Activated naive CD4-positive, alpha-beta T cell treated with anti-CD3 and anti-CD28 coated beads, Interleukin-2, amount 50 U/mL, for 24 hours (primary cell): ENCODE measurements around the gene RSPH10B.
"Not testable (repeated sequence)": the region's sequence is repeated elsewhere in the genome, so short reads cannot be mapped to it uniquely, and the experiment has no call there.

Source experiments
- H3K27ac Mint-ChIP-seq: one replicate; pipeline ENCODE4 v1.8.0; 2021; ENCODE audit warnings: mild to moderate bottlenecking, mixed read lengths
- H3K27me3 Mint-ChIP-seq: one replicate; pipeline ENCODE4 v1.8.0; 2021; ENCODE audit warnings: mixed read lengths
- H3K36me3 Mint-ChIP-seq: one replicate; pipeline ENCODE4 v1.8.0; 2021; ENCODE audit warnings: mixed read lengths
- H3K4me1 Mint-ChIP-seq: one replicate; pipeline ENCODE4 v1.8.0; 2021; ENCODE audit warnings: mixed read lengths
- H3K4me3 Mint-ChIP-seq: one replicate; pipeline ENCODE4 v1.8.0; 2021; ENCODE audit warnings: mild to moderate bottlenecking, mixed read lengths
- H3K9me3 Mint-ChIP-seq: one replicate; pipeline ENCODE4 v1.8.0; 2021; ENCODE audit warnings: mixed read lengths

RSPH10B gene

DNA sequence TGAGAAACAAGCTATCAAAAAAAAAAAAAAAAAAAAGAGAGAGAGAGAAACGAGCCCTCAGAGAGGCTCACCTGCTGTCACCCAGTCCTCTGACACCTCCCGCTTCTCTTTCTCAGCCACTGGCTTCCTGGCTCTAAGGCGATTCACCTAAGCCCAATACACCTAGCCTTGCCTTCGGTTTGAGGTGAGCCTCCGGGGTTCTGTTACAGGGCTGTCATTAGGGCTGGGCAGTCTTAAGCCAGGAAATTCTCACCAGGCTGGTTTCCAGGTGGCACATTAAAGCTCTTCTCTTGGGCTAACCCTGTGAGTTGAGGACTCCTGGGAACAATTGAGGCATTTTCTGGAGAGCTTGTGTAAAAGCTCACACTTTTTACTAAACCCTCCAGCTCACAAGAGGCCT, 82.5 kb downstream of the RSPH10B start:
- H3K36me3 Mint-ChIP-seq, H3K27me3 Mint-ChIP-seq, H3K4me3 Mint-ChIP-seq, H3K27ac Mint-ChIP-seq, H3K9me3 Mint-ChIP-seq, H3K4me1 Mint-ChIP-seq: not testable (repeated sequence)

GRCh38 chr7:5884431-5884830, 86.1 kb downstream of the RSPH10B start:
- not testable (repeated sequence) for H3K27ac Mint-ChIP-seq, H3K9me3 Mint-ChIP-seq, H3K36me3 Mint-ChIP-seq, H3K27me3 Mint-ChIP-seq, H3K4me1 Mint-ChIP-seq, H3K4me3 Mint-ChIP-seq

DNA sequence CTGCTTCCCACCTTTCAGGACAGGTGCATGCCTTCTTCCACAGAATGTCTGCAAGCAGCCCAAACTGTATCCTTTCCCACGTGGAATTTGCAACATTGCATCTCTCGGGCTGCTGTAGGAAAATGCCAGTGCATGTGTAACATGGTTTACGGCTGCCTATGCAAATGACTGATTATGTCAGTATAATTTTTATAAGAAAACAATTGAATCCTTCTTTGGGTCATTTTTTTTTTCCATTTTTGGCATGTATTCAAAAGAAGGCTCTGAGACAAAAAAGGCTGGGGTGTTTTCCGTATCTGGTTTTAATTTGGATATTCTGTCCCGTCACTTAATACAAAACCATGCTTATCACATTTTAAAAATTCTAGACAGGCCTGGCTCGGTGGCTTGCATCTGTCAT, 90.4 kb downstream of the RSPH10B start:
- not testable (repeated sequence) for H3K36me3 Mint-ChIP-seq, H3K4me1 Mint-ChIP-seq, H3K27me3 Mint-ChIP-seq, H3K4me3 Mint-ChIP-seq, H3K9me3 Mint-ChIP-seq, H3K27ac Mint-ChIP-seq

DNA sequence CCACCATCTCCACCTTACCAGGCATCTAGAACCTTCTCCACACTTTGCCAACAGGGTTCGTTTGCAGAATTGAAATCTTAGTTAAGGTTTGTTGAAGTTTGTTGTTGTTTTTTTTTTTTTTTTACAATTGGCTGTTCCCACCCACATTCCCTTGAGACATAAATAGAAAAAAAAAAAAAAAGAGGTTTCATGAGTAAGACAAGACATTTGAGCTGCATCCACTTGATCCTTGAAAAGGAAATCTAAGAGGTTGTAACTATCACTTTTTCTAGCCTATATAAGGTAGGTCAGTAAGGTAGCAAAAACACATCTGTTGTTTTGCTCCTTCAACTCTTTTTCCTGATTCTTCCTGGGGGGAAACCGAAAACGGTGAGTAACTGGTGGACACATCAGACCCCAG, 90.9 kb downstream of the RSPH10B start:
- H3K4me3 Mint-ChIP-seq, H3K9me3 Mint-ChIP-seq, H3K27me3 Mint-ChIP-seq, H3K4me1 Mint-ChIP-seq, H3K27ac Mint-ChIP-seq, H3K36me3 Mint-ChIP-seq: not testable (repeated sequence)
